HG02588 (cell line): ENCODE results near the gene THAP12.
A peak's percentile ranks its signal among the peaks of the same experiment; 100 is the strongest.

Experiments used
- ATAC-seq: cut with Tn5 transposase; IDR thresholded peaks from one replicate; pipeline ENCODE4 v1.9.1; 2021; ENCODE audit warnings: mild to moderate bottlenecking, moderate library complexity; ENCODE audit not compliant: unreplicated experiment

The THAP12 gene

DNA sequence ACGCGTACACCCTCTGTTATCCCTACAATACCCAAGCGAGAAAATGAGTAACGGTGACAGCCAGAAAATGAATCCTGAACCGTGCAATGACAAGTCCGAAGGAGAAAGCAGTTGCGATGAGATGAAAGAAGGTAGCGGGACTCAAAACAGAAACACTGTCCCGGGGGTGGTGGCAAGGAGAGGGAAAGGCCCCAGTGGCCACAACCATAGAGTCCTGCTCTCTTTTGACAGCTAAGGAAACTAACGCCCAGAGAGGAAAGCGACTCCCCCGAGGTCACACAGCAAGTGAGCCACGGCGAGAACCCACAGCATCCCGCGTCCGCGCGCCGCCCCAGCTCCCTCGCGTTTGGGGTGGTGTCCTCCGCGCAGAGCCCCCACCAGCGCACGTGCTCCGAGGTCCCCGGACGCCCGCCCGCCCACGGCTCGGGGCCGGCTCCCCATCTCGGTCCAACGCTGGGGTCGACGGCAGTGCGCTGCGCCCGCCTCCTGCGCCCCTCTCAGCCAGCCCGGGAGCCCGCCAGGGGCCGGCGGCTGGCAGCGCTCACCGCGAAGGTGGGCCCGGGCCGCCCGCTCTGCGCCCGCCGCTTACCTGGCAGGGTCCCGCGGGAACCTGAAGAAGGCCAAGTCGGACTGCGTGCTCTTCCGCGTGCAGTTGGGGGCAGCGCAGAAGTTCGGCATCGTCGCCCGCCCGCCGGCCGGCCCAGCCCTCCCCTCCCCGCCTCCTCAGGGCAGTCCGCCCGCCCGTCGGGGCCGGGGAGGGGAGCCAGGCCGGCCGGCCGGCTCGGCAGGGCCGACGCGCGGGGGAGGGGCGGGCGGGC is 564 bp downstream of the THAP12 start:
- ATAC-seq, result peak; percentile 6

- ATAC-seq, result no peak
Measured at GRCh38 chr11:76379807-76380158, 1.1 kb downstream of the THAP12 start.

GRCh38 chr11:76376746-76377558 is 4.0 kb downstream of the THAP12 start:
- no peak for ATAC-seq

GRCh38 chr11:76371170-76371569 is 9.8 kb downstream of the THAP12 start:
- ATAC-seq, result peak; percentile 60

DNA sequence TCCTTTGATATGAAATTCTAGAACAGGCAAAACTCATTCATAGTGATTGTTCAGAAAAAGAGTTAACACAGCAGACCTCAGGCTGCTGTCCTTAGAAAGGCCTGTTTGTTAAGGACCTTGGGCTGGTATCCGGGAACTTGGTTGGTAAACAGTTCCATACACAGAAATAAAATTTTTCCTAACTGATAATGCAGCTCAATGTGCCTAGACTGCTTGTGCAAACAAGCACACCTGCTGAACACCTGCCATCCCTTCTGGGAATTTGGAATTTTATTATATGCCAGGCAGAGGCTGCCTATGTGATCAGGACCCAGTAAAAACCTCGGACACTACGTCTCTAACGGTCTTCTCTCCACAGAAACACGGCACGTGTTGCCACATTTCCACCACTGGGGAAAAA is 11.5 kb downstream of the THAP12 start:
- ATAC-seq, result no peak

DNA sequence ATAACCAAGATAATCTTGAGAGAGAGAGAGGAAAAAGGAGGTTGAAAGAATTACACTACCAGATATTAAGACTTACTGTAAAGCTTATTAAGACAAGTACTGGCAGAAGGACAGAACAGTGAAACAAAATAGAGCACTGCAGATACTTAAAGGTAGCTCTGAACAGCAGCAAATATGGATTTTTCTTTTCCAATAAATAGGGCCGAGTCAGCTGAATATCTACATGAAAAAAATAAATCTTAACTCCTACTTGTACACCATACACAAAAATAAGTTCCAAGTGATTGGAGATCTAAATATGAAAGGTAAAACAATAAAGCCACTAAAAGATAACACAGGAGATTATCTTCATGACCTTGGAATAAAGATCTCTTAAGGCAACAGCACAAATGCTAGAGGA is 12.4 kb downstream of the THAP12 start:
- ATAC-seq, result no peak

DNA sequence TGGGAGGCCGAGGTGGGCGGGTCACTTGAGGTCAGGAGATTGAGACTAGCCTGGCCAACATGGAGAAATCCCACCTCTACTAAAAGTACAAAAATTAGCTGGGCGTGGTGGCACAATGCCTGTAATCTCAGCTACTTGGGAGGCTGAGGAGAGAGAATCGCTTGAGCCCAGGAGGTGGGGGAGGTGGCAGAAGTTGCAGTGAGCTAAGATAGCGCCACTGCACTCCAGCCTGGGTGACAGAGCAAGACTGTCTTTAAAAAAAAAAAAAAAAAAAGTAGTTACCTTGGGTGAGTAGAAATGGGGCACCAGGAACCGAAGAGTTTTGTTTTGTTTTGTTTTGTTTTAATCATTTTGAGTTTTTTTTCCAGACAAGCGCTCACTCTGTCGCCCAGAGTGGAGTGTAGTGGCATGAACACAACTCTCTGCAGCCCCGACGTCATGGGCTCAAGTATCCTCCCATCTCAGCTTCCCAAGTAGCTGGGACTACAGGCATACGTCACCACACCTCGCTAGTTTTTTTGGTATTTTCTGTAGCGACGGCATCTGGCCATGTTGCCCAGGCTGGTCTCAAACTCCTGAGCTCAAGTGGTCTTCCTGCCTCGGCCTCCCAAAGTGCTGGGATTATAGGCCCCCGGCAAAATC is 15.8 kb downstream of the THAP12 start:
- ATAC-seq, result no peak

- no peak for ATAC-seq
Measured at GRCh38 chr11:76362716-76363115, 18.2 kb downstream of the THAP12 start.

DNA sequence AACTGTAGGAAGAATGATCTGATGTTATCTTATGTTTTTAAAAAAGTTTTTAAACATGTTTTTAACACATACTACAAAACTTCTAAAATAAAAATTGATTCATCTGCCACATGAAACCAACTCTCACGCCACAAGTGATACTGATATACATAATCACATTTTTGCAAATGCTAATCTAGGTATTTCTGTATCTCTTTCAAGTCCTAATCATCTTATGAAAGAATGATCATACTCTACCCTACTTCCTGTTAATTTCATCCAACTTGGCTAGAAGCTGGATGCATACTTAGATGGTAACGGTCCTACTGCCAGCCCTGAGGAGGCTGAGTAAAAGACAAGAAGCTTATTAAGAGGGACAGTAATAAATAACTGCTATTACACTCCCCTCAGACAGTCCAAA is 19.2 kb downstream of the THAP12 start:
- no peak for ATAC-seq

- no peak for ATAC-seq
Measured at GRCh38 chr11:76361374-76361773, 19.6 kb downstream of the THAP12 start.

DNA sequence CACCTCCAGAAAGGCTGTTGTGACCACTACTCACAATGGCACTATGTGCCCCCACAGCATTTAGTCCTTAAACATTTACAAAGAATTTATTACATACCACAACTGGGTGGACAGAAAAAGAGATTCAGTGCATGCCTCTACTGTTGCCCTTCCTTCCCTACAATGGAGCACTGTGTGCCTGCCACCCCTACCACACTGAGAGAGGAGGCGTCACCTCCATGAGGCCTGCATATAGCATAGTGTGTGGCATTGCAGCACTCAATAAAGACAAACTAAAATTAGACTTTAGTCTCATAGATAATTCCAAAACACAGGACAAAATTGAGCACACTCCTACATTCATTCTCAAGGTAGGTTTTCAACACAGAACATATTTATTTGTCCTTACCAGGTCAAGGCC is 25.8 kb downstream of the THAP12 start:
- no peak for ATAC-seq

- no peak for ATAC-seq
Measured at GRCh38 chr11:76348348-76348747, 32.6 kb downstream of the THAP12 start.

DNA sequence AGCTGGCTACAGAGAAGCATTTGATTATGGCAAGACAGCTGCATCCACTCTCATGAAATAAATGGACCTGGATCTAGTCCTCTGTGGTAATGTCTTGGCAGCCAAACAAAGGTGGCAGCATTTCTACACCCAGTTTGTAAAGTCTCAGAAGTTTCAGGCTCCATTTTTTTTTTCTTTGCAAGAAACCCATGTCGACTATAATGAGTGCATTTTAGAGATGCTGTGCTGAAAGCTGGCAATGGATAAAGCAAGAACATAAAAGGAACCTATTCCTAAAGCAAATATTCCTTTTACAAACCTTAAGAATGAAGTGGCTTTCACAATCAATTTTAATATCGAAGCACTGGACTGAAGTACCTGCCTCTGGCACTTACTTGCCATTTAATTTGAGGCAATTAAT is 33.5 kb downstream of the THAP12 start:
- ATAC-seq, result no peak

DNA sequence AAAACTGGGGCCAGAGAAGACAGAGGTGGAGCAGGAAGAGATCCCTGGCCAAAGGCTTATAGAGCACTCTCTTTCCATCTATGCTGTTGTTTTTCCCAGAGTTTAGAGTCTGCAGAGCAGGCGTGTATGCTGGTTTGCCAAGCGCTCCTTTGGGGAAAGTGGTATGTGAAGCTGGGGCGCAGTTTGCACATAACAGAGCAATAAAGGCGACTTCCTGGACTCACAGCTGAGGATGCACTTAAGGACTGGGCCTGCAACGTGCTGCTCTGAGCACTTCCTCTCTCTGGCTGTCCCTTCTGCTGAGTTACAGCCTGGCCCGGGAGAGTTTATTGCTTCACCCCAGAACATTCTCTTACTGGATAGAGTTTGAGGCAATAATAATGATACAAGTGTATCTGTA is 41.7 kb downstream of the THAP12 start:
- no peak for ATAC-seq

DNA sequence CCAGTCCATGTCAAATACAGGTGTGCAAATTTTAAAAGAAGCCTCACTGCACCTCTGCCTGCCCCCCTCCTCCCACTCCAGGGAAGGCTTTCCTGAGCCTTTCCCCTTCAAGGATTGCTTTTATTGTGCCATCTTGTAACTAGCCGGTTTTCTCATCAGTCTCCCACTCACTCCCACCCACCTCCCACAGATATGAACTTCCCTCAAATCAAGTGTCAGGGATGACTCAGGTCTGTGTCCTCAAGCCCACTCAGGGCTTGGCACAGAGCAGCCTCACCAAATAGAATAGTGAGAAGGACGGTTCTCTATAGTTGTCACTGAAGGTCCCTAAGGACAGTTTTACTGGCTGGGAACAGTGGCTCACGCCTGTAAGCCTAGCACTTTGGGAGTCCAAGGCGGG is 43.0 kb downstream of the THAP12 start:
- no peak for ATAC-seq

- no peak for ATAC-seq
Measured at GRCh38 chr11:76337469-76337868, 43.5 kb downstream of the THAP12 start.

- ATAC-seq, result no peak
Measured at GRCh38 chr11:76336597-76336996, 44.3 kb downstream of the THAP12 start.

- no peak for ATAC-seq
Measured at GRCh38 chr11:76335842-76336241, 45.1 kb downstream of the THAP12 start.

GRCh38 chr11:76334826-76335389 is 46.0 kb downstream of the THAP12 start:
- no peak for ATAC-seq

GRCh38 chr11:76330651-76331050 is 50.3 kb downstream of the THAP12 start:
- ATAC-seq, result no peak

- ATAC-seq, result no peak
Measured at GRCh38 chr11:76329983-76330382, 50.9 kb downstream of the THAP12 start.
